Diencephalon (tissue), 1 donor: ENCODE results near the gene BPI. TPM values are rescaled to one million over a fixed set of nuclear protein-coding genes. Genes with fewer than 3 reads are reported as not detected.

Experiments used
- total RNA-seq: library from RNA; depleted of rRNA; stranded (reverse); fragments of >200 nt; gene quantifications from one replicate; pipeline ENCODE4 v1.2.3, GENCODE V29; 2014

The BPI gene
- 0.46 TPM for total RNA-seq

DNA sequence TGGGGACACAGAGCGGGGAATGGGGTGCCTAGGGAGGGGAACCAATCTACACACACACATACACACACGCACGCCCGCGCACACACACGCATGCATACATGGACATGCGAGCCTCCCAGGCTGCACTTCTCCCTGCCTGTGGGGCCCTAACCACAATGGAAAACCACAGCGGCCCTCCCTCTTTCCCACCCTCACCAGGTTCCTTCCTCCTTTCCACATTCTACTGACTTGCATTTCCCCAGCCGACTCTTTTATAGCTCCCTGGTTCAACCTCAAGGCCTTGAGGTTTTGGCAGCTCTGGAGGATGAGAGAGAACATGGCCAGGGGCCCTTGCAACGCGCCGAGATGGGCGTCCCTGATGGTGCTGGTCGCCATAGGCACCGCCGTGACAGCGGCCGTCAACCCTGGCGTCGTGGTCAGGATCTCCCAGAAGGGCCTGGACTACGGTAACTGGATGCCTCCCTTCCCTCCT lies at the start of gene BPI:
Gene BPI (plus strand): TSS at position 249 of the 472 bp plus-strand sequence. CDS start 68 bp downstream, at position 317.

GRCh38 chr20:38260378-38261053 lies 43.4 kb upstream of the BPI start, which contains the start of gene KIAA1755:
Gene KIAA1755, minus strand, starts transcription at chr20:38260735. Its CDS starts 235 bp downstream, at chr20:38260500.

DNA sequence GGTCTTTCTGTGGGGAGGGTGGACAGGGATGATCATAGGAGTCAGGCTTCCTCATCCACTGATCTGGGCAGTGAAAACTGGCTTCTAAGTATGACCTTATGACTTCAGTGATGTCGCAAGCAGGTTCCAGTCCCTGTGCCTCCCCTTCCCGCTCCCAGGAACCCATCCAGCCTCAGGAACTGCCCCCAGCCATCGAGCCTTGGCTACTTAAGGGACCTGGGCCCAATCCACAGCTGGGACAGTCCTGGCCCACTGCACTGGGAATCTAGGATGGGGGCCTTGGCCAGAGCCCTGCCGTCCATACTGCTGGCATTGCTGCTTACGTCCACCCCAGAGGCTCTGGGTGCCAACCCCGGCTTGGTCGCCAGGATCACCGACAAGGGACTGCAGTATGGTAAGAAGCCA lies 42.3 kb downstream of the BPI start, which contains the start of gene LBP:
Gene LBP (plus strand): TSS at position 236 of the 405 bp plus-strand sequence. CDS start 35 bp downstream, at position 271.

Other genes starting within 250 kb of the BPI start
- gene TGM2, start 138.9 kb upstream of the BPI start, total RNA-seq, result 3.5 TPM
- gene KIAA1755, start 43.4 kb upstream of the BPI start, total RNA-seq, result 1.8 TPM
- not detected for gene LBP, start 42.3 kb downstream of the BPI start, total RNA-seq
- gene SNHG17, start 131.2 kb downstream of the BPI start, total RNA-seq, result 6.9 TPM
- 49.6 TPM for gene RALGAPB, start 168.7 kb downstream of the BPI start, total RNA-seq